Heart left ventricle (tissue), 13 donors: ENCODE measurements around the gene POLR2C.

Experiments
- CTCF ChIP-seq, 12 donors: fragments of 200-600 bp; sonication (generic) in 4 of 12; IDR thresholded peaks; one replicate each; pipeline versions ENCODE4 v1.5.0 to v1.8.0; 2018 to 2022; ENCODE audit warnings: antibody characterized with exemption in 12 of 12, mild to moderate bottlenecking in 5 of 12
- POLR2A ChIP-seq, 2 donors: fragments of 450-650 bp; IDR thresholded peaks; one replicate each; pipeline ENCODE4 v1.6.1; 2017; ENCODE audit warnings: antibody characterized with exemption in 2 of 2, mild to moderate bottlenecking in 2 of 2, moderate library complexity in 2 of 2
- donor health status: ischemic (EF 13 %, LVEDD 7.1; RV severe dilation, severe dysfunction).
- donor health status: DM: no; HTN: yes; CAD: no.
- donor health status: DM: no; HTN: no; CAD: no.
- donor health status: ischemic (EF 25% LVEDD 6.9; RV normal size, moderate dysfunction).
- donor health status: ischemic (EF 25% LVEDD 5.7; RV mildly dilated, moderate dysfunction).
- donor health status: ischemic (EF 35%, LVEDD 5.7; RV mildly dilated, moderate dysfunction).
- donor health status: nonischemic (EF 11% LVEDD 7.7; RV severe dilation, severe dysfunction).
- donor health status: DM: yes; HTN: yes; CAD: no.
- donor health status: PGD.
- donor health status: ischemic (EF 29% LVEDD 5.4; RV normal size, mild dysfunction).
- donor health status: nonischemic (EF 23%, LVEDD 6.1; RV moderate dilation, normal function).

- no peak for TF ChIP-seq POLR2A (IDR thresholded peaks at IDR 0.05)
- TF ChIP-seq CTCF (IDR thresholded peaks at IDR 0.05), result no peak
Measured at GRCh38 chr16:57514791-57515600, 52.5 kb downstream of the POLR2C start.
